ENCODE measurements around the gene TCEANC2.

TCEANC2 gene

GRCh38 chr1:54114001-54114400, 60.6 kb downstream of the TCEANC2 start:
- Histone ChIP-seq H3K4me2 (ENCODE audit: low read length) (no peak overlapping the region), H3K27ac (ENCODE audit: low read depth, low read length) (no peak overlapping the region), H3K79me2 (ENCODE audit: control insufficient read depth, low read length) (no peaks in the 10 kb centered on the region), H3K9me2 (replicated peaks; ENCODE audit: control insufficient read depth, low read length) (no peaks in the 10 kb centered on the region), H3K9me3 (ENCODE audit: control insufficient read depth, insufficient read depth, low read length) (no peaks in the 10 kb centered on the region), H4K20me1 (ENCODE audit: control insufficient read depth, insufficient read depth, low read depth, low read length) (no peaks in the 10 kb centered on the region), H3K27me3 (ENCODE audit: control insufficient read depth, low read length) (no peaks in the 10 kb centered on the region), H3K36me3 (ENCODE audit: control insufficient read depth, low read length) (no peaks in the 10 kb centered on the region), H3K4me3 (ENCODE audit: low read length) (no peak overlapping the region), H3F3A (ENCODE audit: control insufficient read depth, insufficient read depth) (no peaks in the 10 kb centered on the region), H3K4me1 (ENCODE audit: control insufficient read depth, low read length) (no peaks in the 10 kb centered on the region)
- no peak for TF ChIP-seq EZH2phosphoT487 (IDR thresholded peaks at IDR 0.05; ENCODE audit: borderline replicate concordance, low read length)
- TF ChIP-seq CTCF (IDR thresholded peaks at IDR 0.05; ENCODE audit: low read depth, low read length, poor library complexity, severe bottlenecking): no peak

GRCh38 chr1:54114955-54115354, 61.5 kb downstream of the TCEANC2 start:
- H3K4me2 ChIP-seq (ENCODE audit: low read length): no peak overlapping the region
- H3K9me3 ChIP-seq (ENCODE audit: control insufficient read depth, insufficient read depth, low read length): no peaks in the 10 kb centered on the region
- H3K4me1 ChIP-seq (ENCODE audit: control insufficient read depth, low read length): no peaks in the 10 kb centered on the region
- no peak overlapping the region for H3K4me3 ChIP-seq (ENCODE audit: low read length)
- H3K36me3 ChIP-seq (ENCODE audit: control insufficient read depth, low read length): no peaks in the 10 kb centered on the region
- no peaks in the 10 kb centered on the region for H4K20me1 ChIP-seq (ENCODE audit: control insufficient read depth, insufficient read depth, low read depth, low read length)
- TF ChIP-seq EZH2phosphoT487 (IDR thresholded peaks at IDR 0.05; ENCODE audit: borderline replicate concordance, low read length): no peak
- no peak for TF ChIP-seq CTCF (IDR thresholded peaks at IDR 0.05; ENCODE audit: low read depth, low read length, poor library complexity, severe bottlenecking)
- no peaks in the 10 kb centered on the region for H3K27me3 ChIP-seq (ENCODE audit: control insufficient read depth, low read length)
- H3K9me2 ChIP-seq (replicated peaks; ENCODE audit: control insufficient read depth, low read length): no peaks in the 10 kb centered on the region
- H3K79me2 ChIP-seq (ENCODE audit: control insufficient read depth, low read length): no peaks in the 10 kb centered on the region
- H3F3A ChIP-seq (ENCODE audit: control insufficient read depth, insufficient read depth): no peaks in the 10 kb centered on the region
- H3K27ac ChIP-seq (ENCODE audit: low read depth, low read length): no peak overlapping the region

- no peaks in the 10 kb centered on the region for H3K27me3 ChIP-seq (ENCODE audit: control insufficient read depth, low read length)
- H3K4me1 ChIP-seq (ENCODE audit: control insufficient read depth, low read length): no peaks in the 10 kb centered on the region
- no peak for TF ChIP-seq EZH2phosphoT487 (IDR thresholded peaks at IDR 0.05; ENCODE audit: borderline replicate concordance, low read length)
- no peak for TF ChIP-seq CTCF (IDR thresholded peaks at IDR 0.05; ENCODE audit: low read depth, low read length, poor library complexity, severe bottlenecking)
- no peaks in the 10 kb centered on the region for H3K9me2 ChIP-seq (replicated peaks; ENCODE audit: control insufficient read depth, low read length)
- H3K4me2 ChIP-seq (ENCODE audit: low read length): no peak overlapping the region
- no peaks in the 10 kb centered on the region for H3K36me3 ChIP-seq (ENCODE audit: control insufficient read depth, low read length)
- no peak overlapping the region for H3K27ac ChIP-seq (ENCODE audit: low read depth, low read length)
- no peaks in the 10 kb centered on the region for H3K9me3 ChIP-seq (ENCODE audit: control insufficient read depth, insufficient read depth, low read length)
- no peaks in the 10 kb centered on the region for H3K79me2 ChIP-seq (ENCODE audit: control insufficient read depth, low read length)
- H4K20me1 ChIP-seq (ENCODE audit: control insufficient read depth, insufficient read depth, low read depth, low read length): no peaks in the 10 kb centered on the region
- no peaks in the 10 kb centered on the region for H3F3A ChIP-seq (ENCODE audit: control insufficient read depth, insufficient read depth)
- no peak overlapping the region for H3K4me3 ChIP-seq (ENCODE audit: low read length)
Observed at GRCh38 chr1:54115520-54115919, 62.1 kb downstream of the TCEANC2 start.

Data from DOHH2 (cell line).